Activated CD4-positive, alpha-beta T cell treated with anti-CD3 and anti-CD28 coated beads for 24 hours (primary cell): Measurements from ENCODE around the gene ZNF22.

Source experiments
- DNase-seq, 2 donors: peaks; one replicate each; pipeline ENCODE4 v3.0.0-alpha.2; 2020; ENCODE audit warnings: low read depth in 2 of 2

ZNF22 gene

GRCh38 chr10:45015590-45015989 is 14.9 kb downstream of the ZNF22 start:
- no peak for DNase-seq

- no peak for DNase-seq
Measured at GRCh38 chr10:45023426-45023825, 22.7 kb downstream of the ZNF22 start.

- no peak for DNase-seq
Measured at GRCh38 chr10:45034301-45034700, 33.6 kb downstream of the ZNF22 start.

GRCh38 chr10:45035673-45036072 is 35.0 kb downstream of the ZNF22 start:
- no peak for DNase-seq

GRCh38 chr10:45040921-45041542 is 40.3 kb downstream of the ZNF22 start:
- DNase-seq, result no peak

- no peak for DNase-seq
Measured at GRCh38 chr10:45044290-45044689, 43.6 kb downstream of the ZNF22 start.

- no peak for DNase-seq
Measured at GRCh38 chr10:45050551-45051235, 50.0 kb downstream of the ZNF22 start.

GRCh38 chr10:45052700-45053099 is 52.0 kb downstream of the ZNF22 start:
- no peak for DNase-seq

- no peak for DNase-seq
Measured at GRCh38 chr10:45053569-45054100, 52.9 kb downstream of the ZNF22 start.
